ENCODE data around the gene GNS.

GNS gene

DNA sequence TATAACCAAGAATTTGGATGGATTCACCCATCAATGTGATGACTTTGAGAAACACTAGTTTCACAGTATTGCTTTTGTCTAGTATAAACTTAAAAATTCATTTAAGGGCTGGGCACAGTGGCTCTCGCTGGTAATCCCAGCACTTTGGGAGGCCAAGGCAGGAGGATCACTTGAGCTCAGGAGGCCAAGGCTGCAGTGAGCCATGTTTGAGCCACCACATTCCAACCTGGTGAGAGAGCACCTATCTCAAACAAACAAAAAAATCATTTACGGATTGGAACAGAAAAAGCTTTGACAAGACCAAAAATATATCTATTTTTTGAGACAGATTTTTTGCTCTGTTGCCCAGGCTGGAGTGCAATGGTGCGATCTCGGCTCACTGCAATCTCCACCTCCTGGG is 27.5 kb downstream of the GNS start:
- H3K36me3 ChIP-seq (ENCODE audit: control insufficient read depth, insufficient read depth, low read length): peaks cover 6% of the 10 kb centered on the region
- H3K27me3 ChIP-seq (replicated peaks; ENCODE audit: control insufficient read depth, insufficient read depth, low read length): no peaks in the 10 kb centered on the region
- TF ChIP-seq, protein P1, sequence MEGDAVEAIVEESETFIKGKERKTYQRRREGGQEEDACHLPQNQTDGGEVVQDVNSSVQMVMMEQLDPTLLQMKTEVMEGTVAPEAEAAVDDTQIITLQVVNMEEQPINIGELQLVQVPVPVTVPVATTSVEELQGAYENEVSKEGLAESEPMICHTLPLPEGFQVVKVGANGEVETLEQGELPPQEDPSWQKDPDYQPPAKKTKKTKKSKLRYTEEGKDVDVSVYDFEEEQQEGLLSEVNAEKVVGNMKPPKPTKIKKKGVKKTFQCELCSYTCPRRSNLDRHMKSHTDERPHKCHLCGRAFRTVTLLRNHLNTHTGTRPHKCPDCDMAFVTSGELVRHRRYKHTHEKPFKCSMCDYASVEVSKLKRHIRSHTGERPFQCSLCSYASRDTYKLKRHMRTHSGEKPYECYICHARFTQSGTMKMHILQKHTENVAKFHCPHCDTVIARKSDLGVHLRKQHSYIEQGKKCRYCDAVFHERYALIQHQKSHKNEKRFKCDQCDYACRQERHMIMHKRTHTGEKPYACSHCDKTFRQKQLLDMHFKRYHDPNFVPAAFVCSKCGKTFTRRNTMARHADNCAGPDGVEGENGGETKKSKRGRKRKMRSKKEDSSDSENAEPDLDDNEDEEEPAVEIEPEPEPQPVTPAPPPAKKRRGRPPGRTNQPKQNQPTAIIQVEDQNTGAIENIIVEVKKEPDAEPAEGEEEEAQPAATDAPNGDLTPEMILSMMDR (IDR thresholded peaks at IDR 0.05; ENCODE audit: insufficient read depth, low read length, poor library complexity, severe bottlenecking): no peak
- no peak overlapping the region for H3K4me3 ChIP-seq (replicated peaks; ENCODE audit: low read depth, low read length)
- DNase-seq (ENCODE audit: extremely low read depth, insufficient read length): no peak

DNA sequence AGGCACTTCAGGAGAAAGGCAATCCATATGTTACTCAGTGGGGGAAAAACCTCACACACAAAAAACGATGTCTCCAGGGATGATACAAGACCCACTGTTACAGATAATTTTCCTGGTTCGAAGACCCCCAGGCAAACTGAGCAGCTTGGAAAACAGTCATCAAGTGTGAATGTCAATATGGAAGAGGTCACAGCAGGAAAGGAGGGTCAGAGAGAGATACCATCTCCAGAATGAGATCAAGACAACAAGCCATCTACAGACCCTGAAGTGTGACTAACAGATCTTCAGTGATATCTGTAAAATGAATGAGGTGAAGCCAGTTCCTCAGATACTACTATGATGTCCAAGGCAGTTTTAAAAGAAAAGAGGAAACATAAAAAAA is 28.6 kb downstream of the GNS start:
- Histone ChIP-seq H3K27me3 (replicated peaks; ENCODE audit: control insufficient read depth, insufficient read depth, low read length) (no peaks in the 10 kb centered on the region), H3K36me3 (ENCODE audit: control insufficient read depth, insufficient read depth, low read length) (peaks cover 3% of the 10 kb centered on the region; the same call in 1 of the 2 replicates), H3K4me3 (replicated peaks; ENCODE audit: low read depth, low read length) (no peak overlapping the region)
- TF ChIP-seq, protein P1 (IDR thresholded peaks at IDR 0.05; ENCODE audit: insufficient read depth, low read length, poor library complexity, severe bottlenecking): no peak
- no peak for DNase-seq (ENCODE audit: extremely low read depth, insufficient read length)

DNA sequence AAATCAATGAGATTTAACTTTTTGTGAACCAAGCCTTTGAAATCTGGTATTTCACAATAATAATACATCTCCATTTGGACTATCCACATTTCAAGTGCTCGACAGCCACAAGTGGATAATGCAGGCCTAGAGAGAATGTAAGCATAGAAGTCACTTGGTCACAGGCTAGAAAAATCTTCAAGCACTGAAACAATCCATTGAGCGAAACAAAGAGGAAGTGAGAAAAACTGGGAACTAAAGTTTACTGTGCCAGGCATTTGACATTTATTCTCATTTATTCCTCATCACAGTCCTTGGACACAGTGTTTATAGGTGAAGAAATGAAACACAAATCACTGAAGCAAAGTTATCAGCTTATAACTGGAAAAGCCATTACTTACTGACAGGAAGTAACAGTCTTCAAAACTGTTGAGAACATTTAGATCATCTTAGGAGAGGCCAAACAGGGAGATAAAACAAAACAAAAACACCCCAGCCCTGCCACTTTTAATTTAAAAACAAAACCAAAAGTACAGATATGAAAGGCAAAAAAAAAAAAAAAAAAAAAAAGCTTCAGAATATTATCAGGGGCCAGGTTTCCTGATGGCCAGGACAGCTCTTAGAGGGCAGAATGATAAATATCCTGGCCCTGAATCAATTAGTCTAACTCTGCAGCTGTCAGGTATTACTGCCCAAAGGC is 29.2 kb downstream of the GNS start:
- Histone ChIP-seq H3K4me3 (replicated peaks; ENCODE audit: low read depth, low read length) (no peak overlapping the region), H3K36me3 (ENCODE audit: control insufficient read depth, insufficient read depth, low read length) (peaks cover 3% of the 10 kb centered on the region; the same call in 1 of the 2 replicates), H3K27me3 (replicated peaks; ENCODE audit: control insufficient read depth, insufficient read depth, low read length) (no peaks in the 10 kb centered on the region)
- peak; percentile 14 for DNase-seq (ENCODE audit: extremely low read depth, insufficient read length)
- TF ChIP-seq, protein P1 (IDR thresholded peaks at IDR 0.05; ENCODE audit: insufficient read depth, low read length, poor library complexity, severe bottlenecking): no peak

DNA sequence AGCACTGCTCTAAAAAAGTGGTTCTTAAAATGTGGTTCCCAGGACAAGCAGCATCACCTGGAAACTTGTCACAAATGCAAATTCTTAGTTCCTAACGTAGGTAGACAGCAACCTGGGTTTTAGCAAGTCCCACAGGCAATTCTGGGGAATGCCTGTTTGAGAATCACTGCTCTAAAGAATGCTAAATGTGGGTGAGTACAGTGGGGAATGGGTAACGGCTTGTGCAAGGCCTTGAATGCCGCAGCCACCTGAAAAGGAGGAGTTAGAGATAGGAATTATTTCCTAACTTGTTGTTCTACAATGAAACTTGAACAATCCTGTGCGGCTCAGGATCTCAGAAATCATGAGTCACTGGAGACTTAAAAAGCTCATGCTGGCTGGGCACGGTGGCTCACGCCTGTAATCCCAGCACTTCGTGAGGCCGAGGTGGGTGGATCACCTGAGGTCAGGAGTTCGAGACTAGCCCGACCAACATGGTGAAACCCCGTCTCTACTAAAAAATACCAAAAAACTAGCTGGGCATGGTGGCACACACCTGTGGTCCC is 34.9 kb downstream of the GNS start:
- no peak for DNase-seq (ENCODE audit: extremely low read depth, insufficient read length)
- H3K27me3 ChIP-seq (replicated peaks; ENCODE audit: control insufficient read depth, insufficient read depth, low read length): no peaks in the 10 kb centered on the region
- TF ChIP-seq, protein P1 (IDR thresholded peaks at IDR 0.05; ENCODE audit: insufficient read depth, low read length, poor library complexity, severe bottlenecking): no peak
- peaks cover 4% of the 10 kb centered on the region for H3K36me3 ChIP-seq (ENCODE audit: control insufficient read depth, insufficient read depth, low read length)
- H3K4me3 ChIP-seq (replicated peaks; ENCODE audit: low read depth, low read length): no peak overlapping the region

DNA sequence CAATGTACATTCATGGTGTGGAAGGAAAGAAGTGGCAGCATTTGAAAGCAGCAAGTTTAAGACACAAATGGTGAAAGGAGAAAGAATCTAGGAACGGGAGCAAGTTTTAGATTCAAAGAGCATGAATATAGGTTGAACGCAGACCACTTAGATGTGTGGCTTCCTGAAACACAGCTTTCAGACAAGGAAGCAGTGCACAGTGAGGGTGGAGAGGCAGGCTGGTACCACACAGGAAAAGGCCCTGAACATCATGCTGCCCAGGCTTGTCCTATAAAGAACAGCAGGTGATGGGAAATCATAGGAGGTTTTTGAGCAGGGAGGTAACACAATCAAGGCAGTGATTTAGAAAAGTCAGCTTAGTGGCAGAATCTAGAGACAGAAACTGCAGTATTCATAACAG is 35.6 kb downstream of the GNS start:
- DNase-seq (ENCODE audit: extremely low read depth, insufficient read length): no peak
- Histone ChIP-seq H3K27me3 (replicated peaks; ENCODE audit: control insufficient read depth, insufficient read depth, low read length) (no peaks in the 10 kb centered on the region), H3K4me3 (replicated peaks; ENCODE audit: low read depth, low read length) (no peak overlapping the region), H3K36me3 (ENCODE audit: control insufficient read depth, insufficient read depth, low read length) (peaks cover 4% of the 10 kb centered on the region)
- TF ChIP-seq, protein P1 (IDR thresholded peaks at IDR 0.05; ENCODE audit: insufficient read depth, low read length, poor library complexity, severe bottlenecking): no peak
